ENCODE data around the gene SEMA6D.

DNA sequence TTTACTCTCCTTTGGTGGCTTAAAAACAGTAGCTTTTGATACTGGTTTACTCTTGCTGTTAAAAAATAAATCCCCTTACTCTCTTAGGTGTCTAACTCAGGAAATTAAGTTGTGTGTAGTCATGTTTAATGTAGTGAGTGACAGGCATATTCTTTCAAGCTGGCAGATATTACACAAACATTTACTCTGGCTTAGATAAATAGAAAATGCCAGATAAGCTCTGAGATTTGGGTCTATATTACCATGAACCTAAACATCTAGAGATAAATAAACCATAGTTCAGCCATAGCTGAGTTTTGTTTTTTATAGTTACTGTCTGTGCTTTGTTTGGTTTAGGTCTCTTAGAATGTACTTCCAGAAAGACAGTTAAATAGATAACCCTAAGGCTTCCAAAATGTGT is 2.4 kb downstream of the SEMA6D start:
- no peak for TF ChIP-seq CTCF (IDR thresholded peaks at IDR 0.05; ENCODE audit: extremely low read depth in 1 of 2, insufficient read depth in 1 of 2, low read depth in 1 of 2, low read length in 2 of 2)
- TF ChIP-seq MYC (IDR thresholded peaks at IDR 0.05; ENCODE audit: low read depth, low read length), result no peak
- no peak for TF ChIP-seq EZH2 (IDR thresholded peaks at IDR 0.05; ENCODE audit: borderline replicate concordance, low read depth, low read length, severe bottlenecking)
- no peak for TF ChIP-seq POLR2AphosphoS5 (IDR thresholded peaks at IDR 0.05; ENCODE audit: insufficient read depth, low read depth, low read length)
- no peak for TF ChIP-seq POLR2A (IDR thresholded peaks at IDR 0.05; ENCODE audit: low read depth, low read length)
- no peak for TF ChIP-seq MAX (IDR thresholded peaks at IDR 0.05; ENCODE audit: insufficient read depth, insufficient read length)

All from endothelial cell of umbilical vein (primary cell).